Epithelial cell of proximal tubule (primary cell): Measurements from ENCODE around the gene C1RL. TPM values are rescaled to one million over a fixed set of nuclear protein-coding genes. Genes with fewer than 3 reads are reported as not detected.

Experiments
- DNase-seq: peaks from one replicate; pipeline ENCODE4 v3.0.0-alpha.2; 2011; ENCODE audit warnings: low read depth
- H3K4me3 ChIP-seq: 2 replicates; pipeline ENCODE4 v1.5.1; 2011; ENCODE audit warnings: low read depth, mild to moderate bottlenecking, low read length
- CTCF ChIP-seq: conservative IDR thresholded peaks from 2 replicates; pipeline ENCODE4 v1.5.1; 2012; ENCODE audit warnings: low read depth, mild to moderate bottlenecking, low read length
- total RNA-seq: library from RNA; depleted of rRNA; stranded (reverse); fragments of >200 nt; gene quantifications from 2 replicates; pipeline ENCODE4 v1.2.3, GENCODE V29; 2015

Gene C1RL
- total RNA-seq, 1 donor from 2014 or later: 11.2 TPM

DNA sequence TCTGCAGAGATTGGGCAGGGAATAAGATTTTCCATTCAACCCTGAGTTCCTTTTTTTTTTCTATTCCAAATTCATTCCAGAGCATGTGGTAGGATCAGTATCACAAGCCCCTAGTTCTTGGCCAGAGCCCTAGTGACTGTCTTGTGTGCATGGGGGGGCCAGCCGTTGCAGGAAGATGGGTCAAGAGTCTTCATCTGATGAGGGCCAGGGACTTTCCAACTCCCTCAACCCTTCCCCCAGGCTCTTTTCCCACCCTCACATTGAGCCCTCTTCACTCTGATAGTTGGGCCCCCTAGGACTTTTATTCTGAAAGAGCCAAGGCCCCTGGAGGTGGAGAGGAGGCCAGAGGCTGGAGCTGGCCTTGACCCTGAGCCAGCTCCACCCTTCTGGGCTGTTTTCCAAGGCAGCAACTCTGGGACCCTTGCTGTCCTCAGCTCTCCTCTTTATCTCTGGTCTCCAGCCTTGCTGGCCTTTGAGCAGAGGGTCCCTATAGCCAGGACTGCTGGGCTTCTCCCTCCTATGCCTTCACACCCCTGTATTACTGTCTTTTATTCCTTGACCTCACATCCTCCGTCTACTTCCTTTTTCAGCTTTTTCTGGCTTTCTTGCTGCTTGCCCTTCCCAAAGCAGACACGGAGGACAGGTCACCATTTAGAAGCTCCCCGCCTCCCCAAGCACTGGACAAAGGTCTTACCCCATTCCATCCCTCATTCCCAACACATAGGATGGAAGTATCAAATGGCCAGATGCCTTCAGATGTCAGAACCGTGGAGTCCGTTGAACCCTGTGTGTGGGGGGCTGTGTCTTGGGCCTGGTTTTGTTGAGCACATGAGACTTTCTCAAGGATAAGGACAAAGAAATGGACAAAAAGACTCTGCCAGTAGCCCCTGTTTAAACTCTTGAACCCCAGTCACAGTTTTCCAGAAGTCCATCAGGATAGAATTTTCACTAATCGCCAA, 14.1 kb upstream of the C1RL start:
- TF ChIP-seq CTCF: no peak
- DNase-seq: no peak
- H3K4me3 ChIP-seq: no peak overlapping the region

DNA sequence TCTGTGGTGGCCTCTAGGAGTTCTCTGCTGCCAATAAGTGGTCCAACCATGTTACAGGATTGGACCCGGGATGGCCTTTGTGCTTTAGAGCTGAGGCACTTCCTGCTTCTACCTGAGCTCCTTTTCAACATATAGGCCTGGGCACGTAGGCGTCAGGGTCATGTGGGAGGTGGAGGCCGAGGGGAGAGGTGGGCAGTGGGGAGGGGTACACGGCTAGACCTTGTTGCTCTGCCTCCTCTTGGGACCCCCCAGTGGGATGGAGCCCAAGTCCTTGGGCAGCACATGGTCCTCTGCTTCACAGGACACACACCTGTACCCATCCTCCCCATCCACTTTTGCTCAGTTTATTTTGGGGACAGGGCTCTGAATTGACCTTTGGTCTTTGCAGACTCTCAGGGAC, 12.3 kb upstream of the C1RL start:
- no peak overlapping the region for H3K4me3 ChIP-seq
- no peak for TF ChIP-seq CTCF
- no peak for DNase-seq

GRCh38 chr12:7120166-7120565, 11.2 kb upstream of the C1RL start:
- no peak overlapping the region for H3K4me3 ChIP-seq
- TF ChIP-seq CTCF: no peak
- DNase-seq: no peak

DNA sequence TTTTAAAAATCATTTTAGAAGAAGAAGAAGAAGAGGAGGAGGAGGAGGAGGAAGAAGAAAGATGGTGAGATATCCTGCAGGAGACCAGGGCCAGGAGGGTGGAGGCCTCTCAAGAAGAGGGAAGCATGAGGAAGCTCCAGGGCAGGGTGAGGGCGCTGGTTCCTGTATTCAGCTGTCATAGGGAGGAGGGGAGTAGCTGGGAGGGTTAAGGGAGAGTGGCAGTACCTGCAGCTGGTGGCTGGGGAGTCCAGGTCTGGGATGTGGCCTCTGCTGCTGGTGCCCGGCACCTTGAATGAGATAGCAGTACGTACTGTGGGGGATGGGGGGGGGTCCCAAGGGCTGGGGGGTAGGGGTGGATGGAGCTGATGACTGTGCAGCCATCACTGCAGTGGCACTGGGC, 9.9 kb upstream of the C1RL start:
- no peak overlapping the region for H3K4me3 ChIP-seq
- TF ChIP-seq CTCF: no peak
- no peak for DNase-seq

GRCh38 chr12:7117670-7118069, 8.7 kb upstream of the C1RL start:
- no peak for DNase-seq
- no peak for TF ChIP-seq CTCF
- no peak overlapping the region for H3K4me3 ChIP-seq

GRCh38 chr12:7116916-7117315, 7.9 kb upstream of the C1RL start:
- TF ChIP-seq CTCF: no peak
- no peak overlapping the region for H3K4me3 ChIP-seq
- DNase-seq: no peak

- no peak for DNase-seq
- no peak overlapping the region for H3K4me3 ChIP-seq
- TF ChIP-seq CTCF: no peak
These were observed 7.2 kb upstream of the C1RL start for GRCh38 chr12:7116196-7116595.
